HepG2 (cell line): ENCODE measurements around the gene RNASE8. TPM values are rescaled to one million over a fixed set of nuclear protein-coding genes. Genes with fewer than 3 reads are reported as not detected.

ENCODE experiments used
- ATAC-seq: fragments of 200-7000 bp; cut with Tn5 transposase; 3 replicates; pipeline ENCODE4 v1.9.1; 2020; ENCODE audit warnings: mild to moderate bottlenecking, moderate library complexity
- BruUV-seq: library from RNA; stranded (reverse); fragments of 400-500 nt; replicated peaks from 2 replicates; lab custom pipeline; 2021; lab: Mats Ljungman, UMichigan
- CTCF ChIA-PET: fragments of 300-600 bp; formaldehyde crosslinking; extraction: SDS; loops from one replicate; lab custom pipeline; 2021; ENCODE audit warnings: low total read pairs, inconsistent platforms, low intra/inter-chr PET ratio; lab: Yijun Ruan, JAX
- POLR2A ChIA-PET: fragments of 350-600 bp; sonication (Branson Sonifier 250); formaldehyde crosslinking; loops from one replicate; lab custom pipeline; 2020; ENCODE audit warnings: antibody characterized with exemption, inconsistent platforms; lab: Yijun Ruan, JAX
- DNase-seq: peaks from one replicate; pipeline ENCODE4 v3.0.0-alpha.2; 2015; ENCODE audit warnings: low spot score
- FAIRE-seq: peaks from 3 replicates; lab custom pipeline; 2011; peaks lifted over from hg19 to GRCh38; lab: Jason Lieb, UNC
- H2AFZ ChIP-seq: one replicate; pipeline ENCODE4 v1.6.1; 2011; ENCODE audit warnings: low read length, inconsistent platforms
- H3K27ac ChIP-seq: fragments of 300-600 bp; 3 replicates; pipeline ENCODE4 v1.8.0; 2011; ENCODE audit warnings: mixed run types, mild to moderate bottlenecking, mixed read lengths, low read length, inconsistent platforms; ENCODE audit not compliant: insufficient read depth; ENCODE audit errors: extremely low read length
- H3K27me3 ChIP-seq, 2 experiments: fragments of 200-600 bp in 1 of 2; 2 replicates in 1 of 2; 3 replicates in 1 of 2; pipeline versions ENCODE4 v1.6.0 to v1.8.0; 2011; ENCODE audit warnings: low read length in 2 of 2, mild to moderate bottlenecking in 2 of 2, moderate library complexity in 2 of 2, inconsistent platforms in 1 of 2; ENCODE audit not compliant: insufficient read depth in 2 of 2, control insufficient read depth in 1 of 2
- H3K36me3 ChIP-seq, 2 experiments: fragments of 200-600 bp in 1 of 2; replicated peaks in 1 of 2; 2 replicates in 1 of 2; 3 replicates in 1 of 2; pipeline versions ENCODE4 v1.5.1 to v1.8.0; 2011; ENCODE audit warnings: low read length in 2 of 2, inconsistent platforms in 1 of 2; ENCODE audit not compliant: insufficient read depth in 2 of 2, control insufficient read depth in 1 of 2
- H3K4me1 ChIP-seq: 2 replicates; pipeline ENCODE4 v1.5.1; 2012; ENCODE audit warnings: low read length, inconsistent platforms; ENCODE audit not compliant: insufficient read depth
- H3K4me2 ChIP-seq: 2 replicates; pipeline ENCODE4 v1.6.0; 2011; ENCODE audit warnings: low read depth, low read length, inconsistent platforms
- H3K4me3 ChIP-seq, 3 experiments: fragments of 200-600 bp in 1 of 3; sonication (generic), shearing (Covaris generic) in 1 of 3; replicated peaks in 1 of 3; 2 replicates each; pipeline ENCODE4 v1.5.1; 2011 to 2016; ENCODE audit warnings: low read length in 3 of 3, inconsistent platforms in 2 of 3, low read depth in 2 of 3, mild to moderate bottlenecking in 2 of 3, control low read depth in 1 of 3, mixed read lengths in 1 of 3; ENCODE audit not compliant: insufficient read depth in 1 of 3
- H3K79me2 ChIP-seq: one replicate; pipeline ENCODE4 v1.6.1; 2011; ENCODE audit warnings: low read length, inconsistent platforms; ENCODE audit not compliant: insufficient read depth
- H3K9ac ChIP-seq: 2 replicates; pipeline ENCODE4 v1.6.0; 2011; ENCODE audit warnings: mild to moderate bottlenecking, low read depth, low read length, inconsistent platforms; ENCODE audit not compliant: insufficient read depth
- H3K9me3 ChIP-seq: 2 replicates; pipeline ENCODE4 v1.5.1; 2012; ENCODE audit warnings: mild to moderate bottlenecking, low read length
- H4K20me1 ChIP-seq: 2 replicates; pipeline ENCODE4 v1.6.0; 2011; ENCODE audit warnings: inconsistent platforms, mild to moderate bottlenecking, low read length, moderate library complexity; ENCODE audit not compliant: insufficient read depth
- DBP ChIP-seq: sonication (generic); formaldehyde crosslinking; IDR thresholded peaks from 2 replicates; pipeline ENCODE4 v1.4.0; 2020; ENCODE audit warnings: missing genetic modification reagents; ENCODE audit errors: not compliant biosample characterization
- GMEB2 ChIP-seq: IDR thresholded peaks from 2 replicates; pipeline ENCODE4 v1.6.1; 2016; ENCODE audit warnings: missing biosample characterization, missing genetic modification reagents, low read depth
- HMGXB3 ChIP-seq: sonication (generic); formaldehyde crosslinking; IDR thresholded peaks from 2 replicates; pipeline ENCODE4 v1.4.0; 2020; ENCODE audit warnings: missing genetic modification reagents, borderline replicate concordance
- KLF9 ChIP-seq: IDR thresholded peaks from 2 replicates; pipeline ENCODE4 v1.6.1; 2016; ENCODE audit warnings: low read depth
- MXD3 ChIP-seq: IDR thresholded peaks from 2 replicates; pipeline ENCODE4 v1.6.1; 2016; ENCODE audit warnings: mild to moderate bottlenecking, missing biosample characterization, missing genetic modification reagents
- NFKBIZ ChIP-seq: IDR thresholded peaks from 2 replicates; pipeline ENCODE4 v1.6.1; 2018; ENCODE audit warnings: missing genetic modification reagents, missing compliant biosample characterization
- NFYC ChIP-seq: IDR thresholded peaks from 2 replicates; pipeline ENCODE4 v1.6.1; 2016; ENCODE audit warnings: missing genetic modification reagents, missing compliant biosample characterization
- RNF2 ChIP-seq: fragments of 450-650 bp; conservative IDR thresholded peaks from 2 replicates; pipeline ENCODE4 v1.6.1; 2016; ENCODE audit warnings: low read depth
- SATB2 ChIP-seq: sonication (generic); formaldehyde crosslinking; IDR thresholded peaks from 2 replicates; pipeline ENCODE4 v1.5.0; 2020; ENCODE audit warnings: missing genetic modification reagents
- TBX3 ChIP-seq: fragments of 450-650 bp; IDR thresholded peaks from 2 replicates; pipeline ENCODE4 v1.6.1; 2017; ENCODE audit warnings: antibody characterized with exemption, mild to moderate bottlenecking, inconsistent platforms, borderline replicate concordance
- THAP7 ChIP-seq: sonication (generic); formaldehyde crosslinking; IDR thresholded peaks from 2 replicates; pipeline ENCODE4 v1.8.1; 2023; ENCODE audit warnings: mild to moderate bottlenecking, missing genetic modification reagents
- ZBTB42 ChIP-seq: sonication (generic); formaldehyde crosslinking; IDR thresholded peaks from 2 replicates; pipeline ENCODE4 v1.5.0; 2020; ENCODE audit warnings: mild to moderate bottlenecking, missing genetic modification reagents
- ZNF136 ChIP-seq: sonication (generic); formaldehyde crosslinking; IDR thresholded peaks from 2 replicates; pipeline ENCODE4 v1.8.1; 2022; ENCODE audit warnings: low read depth, mild to moderate bottlenecking, moderate library complexity, missing genetic modification reagents
- ZNF790 ChIP-seq: sonication (generic); formaldehyde crosslinking; IDR thresholded peaks from 2 replicates; pipeline ENCODE4 v1.8.0; 2022; ENCODE audit warnings: missing genetic modification reagents, mild to moderate bottlenecking, borderline replicate concordance
- WGBS: methylation state at CpG from one replicate; pipeline ENCODE4 v1.1.6; 2017; ENCODE audit warnings: low lambda C conversion rate; 5-methylcytosine and 5-hydroxymethylcytosine counted together
- in situ Hi-C: cut with HindIII; loops from 2 replicates; pipeline ENCODE4 v1.10.0; 2017; ENCODE audit warnings: low pct_unique_long_range_greater_than_20kb; ENCODE audit not compliant: extremely low pct_ligation_motif_present
- intact Hi-C: fragments of 100-400 bp; cut with micrococcal nuclease; formaldehyde crosslinking; loops from one replicate; pipeline ENCODE4 v1.10.0; 2022; ENCODE audit not compliant: unreplicated experiment
- polyA plus RNA-seq, 8 experiments: library from polyadenylated mRNA; depleted of rRNA in 3 of 8; stranded (reverse) in 7 of 8; unstranded in 1 of 8; fragments of >200 nt; fragmentation: Illumina TruSeq in 4 of 8; extraction: Trizol in 4 of 8; gene quantifications; 2 replicates each; pipeline versions ENCODE4 v1.2.1 to v1.2.3, GENCODE V29; 2011 to 2016; ENCODE audit warnings: low read depth in 4 of 8, missing spikeins in 1 of 8, mixed read lengths in 1 of 8; ENCODE audit not compliant: insufficient read depth in 1 of 8
- total RNA-seq, 5 experiments: library from RNA; depleted of rRNA; stranded (reverse); fragments of >200 nt; fragmentation: Illumina TruSeq; extraction: Trizol; gene quantifications; 2 replicates each; pipeline ENCODE4 v1.2.3, GENCODE V29; 2016; ENCODE audit warnings: low read depth in 1 of 5

RNASE8 gene
- total and polyA plus RNA-seq, 2 of the 13 experiments (the other 11 are each of a cell fraction or from before 2014, with no cell fraction given): not detected

GRCh38 chr14:21106498-21107282 lies 49.1 kb downstream of the RNASE8 start (continued):
- TF ChIP-seq KLF9 (CRISPR knock-in tag) (0 out of 2 replicates have a peak, but pooled peaks have one; percentile 45), TBX3 (no peak), NFKBIZ (CRISPR knock-in tag) (peak; percentile 26; the same call in 1 of the 2 replicates), RNF2 (no peak), NFYC (CRISPR knock-in tag) (no peak), MXD3 (CRISPR knock-in tag) (no peak), SATB2 (CRISPR knock-in tag) (no peak), ZBTB42 (CRISPR knock-in tag) (no peak)

GRCh38 chr14:21107283-21107800 lies 49.7 kb downstream of the RNASE8 start:
- Histone ChIP-seq H3K9me3 (no peaks in the 10 kb centered on the region), H3K9ac (peak overlapping the region; percentile 58), H3K4me2 (peak overlapping the region; percentile 94), H2AFZ (peak overlapping the region; percentile 95), H3K27ac (peak overlapping the region; percentile 53), H3K27me3 (no peaks in the 10 kb centered on the region; a peak in 1 of 5 replicates), H3K4me1 (peaks cover 69% of the 10 kb centered on the region), H3K79me2 (peaks cover 10% of the 10 kb centered on the region), H3K36me3 (no peaks in the 10 kb centered on the region), H4K20me1 (no peaks in the 10 kb centered on the region), H3K4me3 (peak overlapping the region in 2 of 3 experiments; percentile 51 to 67; a peak in 3 of 6 replicates)
- ATAC-seq: peak; percentile 1
- DNase-seq: no peak
- ChIA-PET CTCF (interaction anchor here (1.1 to 8.0 kb wide), 5 partner anchors 14 to 92 kb away, joined by 4 to 320 read pairs (median 31); partner anchors contain the start of genes ARHGEF40 and ZNF219), POLR2A (interaction anchor here (0.7 to 1.3 kb wide), 4 partner anchors 10 to 92 kb away, joined by 4 to 6 read pairs (median 4); no protein-coding TSS in a partner anchor)
- WGBS: 8% methylated on average over 5 of the region's 5 CpGs
- intact Hi-C loops: no loop called here
- in situ Hi-C loops: no loop called here
- BruUV-seq: no TSS peak
- FAIRE-seq: no peak
- TF ChIP-seq GMEB2 (CRISPR knock-in tag) (no peak), THAP7 (CRISPR knock-in tag) (no peak), ZNF790 (no peak), ZNF136 (CRISPR knock-in tag) (no peak), HMGXB3 (CRISPR knock-in tag) (no peak), DBP (CRISPR knock-in tag) (no peak)
